ENCODE data around the gene DLX5.

Gene DLX5

GRCh38 chr7:96987719-96988118, 36.9 kb downstream of the DLX5 start:
- DNase-seq, result no peak

DNA sequence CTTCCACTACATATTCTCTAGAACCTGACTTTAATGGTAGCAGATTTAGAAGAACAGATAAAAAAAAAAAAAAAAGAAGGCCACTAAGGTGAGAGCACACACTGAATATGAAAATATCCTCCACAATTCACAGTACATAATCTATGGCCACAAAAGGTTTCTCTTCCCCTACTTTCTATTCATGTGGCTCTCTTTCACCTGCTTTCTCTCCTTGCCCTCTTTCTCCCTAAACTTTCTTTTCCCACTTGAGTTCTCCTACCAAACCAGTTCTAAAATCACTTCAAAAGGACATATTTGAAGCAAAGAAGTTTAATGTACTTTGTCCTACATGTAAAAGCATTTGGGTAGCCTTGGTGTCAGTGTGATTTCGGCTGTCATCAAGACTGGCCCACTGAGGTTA, 37.7 kb downstream of the DLX5 start:
- no peak for DNase-seq

DNA sequence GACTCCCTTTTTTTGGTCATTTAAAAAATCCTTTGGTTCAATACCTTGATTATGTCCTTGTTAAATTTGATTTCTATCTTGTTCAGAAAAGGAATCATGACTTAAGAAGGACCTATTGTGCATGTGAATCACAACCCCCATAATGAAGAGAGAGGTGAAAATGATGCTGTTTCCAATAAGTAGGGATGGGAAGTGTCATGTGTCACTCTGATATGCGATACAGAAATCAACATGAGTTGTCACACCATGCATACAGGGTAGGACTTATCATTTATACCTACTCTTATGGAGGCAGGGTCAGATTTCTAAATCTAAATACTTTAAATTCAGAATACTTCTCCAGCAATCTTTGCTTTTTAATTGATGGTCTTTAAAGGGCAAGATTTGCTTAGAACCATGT, 38.6 kb downstream of the DLX5 start:
- no peak for DNase-seq

GRCh38 chr7:96982586-96982985, 42.0 kb downstream of the DLX5 start:
- DNase-seq, result no peak

DNA sequence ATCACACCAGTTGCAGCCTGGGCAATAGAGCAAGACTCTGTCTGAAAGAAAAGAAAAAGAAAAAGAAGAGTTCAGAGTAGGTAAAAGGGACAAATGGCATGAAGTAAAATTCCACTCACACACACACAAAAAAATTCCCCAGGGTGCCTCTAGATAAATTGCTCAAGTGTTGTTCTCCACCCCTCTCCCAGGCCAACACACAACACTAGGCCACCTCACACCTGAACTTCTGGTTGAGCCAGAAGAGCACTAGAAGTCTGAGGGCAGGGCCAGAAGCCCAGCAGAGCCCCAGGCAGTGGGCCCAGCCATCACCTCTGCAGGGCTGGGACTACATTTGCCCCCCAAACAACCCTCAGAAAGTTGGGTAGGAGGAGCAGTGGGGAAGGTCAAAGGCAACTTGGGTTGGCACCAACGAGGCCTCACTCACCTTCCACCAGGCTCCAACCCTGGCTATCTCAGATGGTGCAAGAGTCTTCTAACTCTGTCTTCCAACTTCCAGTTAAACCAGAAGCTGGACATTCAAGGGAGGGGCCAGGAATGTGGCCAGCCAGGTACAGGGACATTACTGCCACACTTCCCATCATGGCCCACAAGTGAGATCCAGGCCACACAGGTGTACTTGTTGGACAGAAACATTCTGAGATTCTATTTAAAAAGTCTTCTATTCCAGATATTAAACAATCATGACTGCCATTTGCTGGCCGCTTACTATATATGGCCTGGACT, 44.9 kb downstream of the DLX5 start:
- DNase-seq, result no peak

DNA sequence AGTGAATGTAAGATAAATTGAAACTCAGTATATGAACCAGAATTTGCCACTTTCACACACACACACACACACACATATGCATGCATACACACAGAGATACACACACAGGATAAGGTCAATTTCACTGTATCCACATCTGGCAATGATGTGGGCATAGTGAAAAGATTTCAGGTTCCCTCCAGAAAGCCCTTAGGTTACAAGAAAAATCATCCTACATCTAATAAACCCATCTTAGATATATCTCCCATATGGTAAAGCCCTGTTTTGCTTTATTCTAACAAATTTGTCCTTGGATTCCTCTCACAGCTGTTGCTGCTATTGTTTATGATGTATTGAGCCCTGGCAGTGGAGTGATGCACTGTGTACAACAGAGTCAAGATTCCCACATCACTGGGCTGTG, 47.2 kb downstream of the DLX5 start:
- DNase-seq, result no peak

GRCh38 chr7:96976106-96976505, 48.5 kb downstream of the DLX5 start:
- no peak for DNase-seq

DNA sequence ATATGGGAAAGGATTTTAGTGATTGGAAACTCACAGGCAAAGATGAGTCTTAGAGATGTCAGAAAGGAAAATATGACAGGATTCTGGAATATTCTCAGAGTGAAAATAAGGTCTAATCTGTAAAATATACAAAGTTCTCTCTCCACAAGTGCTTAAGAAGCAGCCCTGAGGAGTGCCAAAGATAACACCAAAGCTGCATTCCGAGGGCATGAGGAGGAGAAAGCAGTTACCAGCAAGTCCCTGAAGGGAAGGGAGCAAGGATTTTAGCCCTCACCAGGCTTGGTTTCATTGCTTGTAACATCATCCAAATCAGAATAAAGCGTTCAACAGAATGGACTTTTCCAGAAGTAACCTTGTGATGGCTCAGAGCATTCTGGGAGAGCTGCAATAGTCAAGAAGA, 50.6 kb downstream of the DLX5 start:
- DNase-seq, result no peak

GRCh38 chr7:96970739-96971138, 53.9 kb downstream of the DLX5 start:
- no peak for DNase-seq

All from DMS79 (cell line).